Gastrocnemius medialis (tissue), 4 donors: Measurements from ENCODE around the gene VIM.

Source experiments
- POLR2A ChIP-seq, 2 donors: fragments of 450-650 bp; IDR thresholded peaks; one replicate each; pipeline ENCODE4 v1.6.1; 2017; ENCODE audit warnings: antibody characterized with exemption in 2 of 2, mild to moderate bottlenecking in 2 of 2, moderate library complexity in 2 of 2
- TF ChIP-seq, protein P1 (sequence below), 5 experiments: fragments of 450-650 bp in 3 of 5; fragments of 200-600 bp in 2 of 5; sonication (generic) in 2 of 5; IDR thresholded peaks in 4 of 5; conservative IDR thresholded peaks in 1 of 5; 1 replicate in 4 of 5; 2 replicates in 1 of 5; pipeline ENCODE4 v1.5.1; 2016 to 2019; ENCODE audit warnings: antibody characterized with exemption in 5 of 5, mild to moderate bottlenecking in 3 of 5, moderate library complexity in 3 of 5

DNA sequence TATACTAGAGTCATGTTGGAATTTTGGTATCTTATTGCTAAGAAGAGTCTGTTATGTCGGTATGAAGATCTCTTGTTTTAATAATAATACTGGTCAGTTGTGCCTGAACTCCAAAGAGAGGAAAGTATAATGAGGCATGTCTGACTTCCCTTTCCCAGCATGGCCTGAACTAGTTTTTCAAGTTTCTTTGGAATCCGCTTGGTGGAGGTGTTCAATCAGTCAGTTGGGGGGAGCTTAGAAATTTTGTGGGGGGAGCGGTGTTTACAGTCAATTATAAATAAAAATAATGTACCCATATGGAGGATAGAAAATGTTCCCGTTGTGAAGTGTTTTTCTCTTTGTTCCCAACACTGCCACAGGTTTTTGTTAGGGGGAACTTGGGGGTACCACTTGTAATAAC lies 25.0 kb upstream of the VIM start:
- TF ChIP-seq, protein P1, sequence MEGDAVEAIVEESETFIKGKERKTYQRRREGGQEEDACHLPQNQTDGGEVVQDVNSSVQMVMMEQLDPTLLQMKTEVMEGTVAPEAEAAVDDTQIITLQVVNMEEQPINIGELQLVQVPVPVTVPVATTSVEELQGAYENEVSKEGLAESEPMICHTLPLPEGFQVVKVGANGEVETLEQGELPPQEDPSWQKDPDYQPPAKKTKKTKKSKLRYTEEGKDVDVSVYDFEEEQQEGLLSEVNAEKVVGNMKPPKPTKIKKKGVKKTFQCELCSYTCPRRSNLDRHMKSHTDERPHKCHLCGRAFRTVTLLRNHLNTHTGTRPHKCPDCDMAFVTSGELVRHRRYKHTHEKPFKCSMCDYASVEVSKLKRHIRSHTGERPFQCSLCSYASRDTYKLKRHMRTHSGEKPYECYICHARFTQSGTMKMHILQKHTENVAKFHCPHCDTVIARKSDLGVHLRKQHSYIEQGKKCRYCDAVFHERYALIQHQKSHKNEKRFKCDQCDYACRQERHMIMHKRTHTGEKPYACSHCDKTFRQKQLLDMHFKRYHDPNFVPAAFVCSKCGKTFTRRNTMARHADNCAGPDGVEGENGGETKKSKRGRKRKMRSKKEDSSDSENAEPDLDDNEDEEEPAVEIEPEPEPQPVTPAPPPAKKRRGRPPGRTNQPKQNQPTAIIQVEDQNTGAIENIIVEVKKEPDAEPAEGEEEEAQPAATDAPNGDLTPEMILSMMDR (IDR thresholded peaks at IDR 0.05 in 4 of 5, conservative IDR thresholded peaks at IDR 0.05 in 1 of 5) = no peak
- no peak for TF ChIP-seq POLR2A (IDR thresholded peaks at IDR 0.05)
